IMR-90 (cell line): Measurements from ENCODE around the gene NUBPL. TPM values are rescaled to one million over a fixed set of nuclear protein-coding genes. Genes with fewer than 3 reads are reported as not detected.

ENCODE experiments used
- ATAC-seq: fragments of 200-7000 bp; cut with Tn5 transposase; 2 replicates; pipeline ENCODE4 v1.9.1; 2020; ENCODE audit warnings: low read depth, mild to moderate bottlenecking, moderate library complexity
- BruUV-seq: library from RNA; stranded (reverse); fragments of 400-500 nt; replicated peaks from 2 replicates; lab custom pipeline; 2021; lab: Mats Ljungman, UMichigan
- CTCF ChIA-PET: fragments of 300-600 bp; formaldehyde crosslinking; extraction: SDS; loops from one replicate; lab custom pipeline; 2021; ENCODE audit warnings: antibody characterized with exemption; lab: Yijun Ruan, JAX
- POLR2A ChIA-PET: fragments of 300-600 bp; sonication (Branson Sonifier 250); formaldehyde crosslinking; loops from one replicate; lab custom pipeline; 2022; ENCODE audit warnings: antibody characterized with exemption; ENCODE audit not compliant: unreplicated experiment; lab: Charles Lee
- DNase-seq: peaks from one replicate; pipeline ENCODE4 v3.0.0; 2013
- H2AFZ ChIP-seq: replicated peaks from 2 replicates; pipeline ENCODE3; 2013; ENCODE audit warnings: low read length, mild to moderate bottlenecking; ENCODE audit not compliant: poor library complexity
- H2AK5ac ChIP-seq: 2 replicates; pipeline ENCODE4 v1.6.1; 2013; ENCODE audit warnings: low read depth, low read length, inconsistent platforms
- H2AK9ac ChIP-seq: replicated peaks from 2 replicates; pipeline ENCODE3; 2013; ENCODE audit warnings: mild to moderate bottlenecking, low read depth, low read length, moderate library complexity; ENCODE audit not compliant: poor library complexity
- H2BK120ac ChIP-seq: 2 replicates; pipeline ENCODE4 v1.6.1; 2013; ENCODE audit warnings: low read depth, low read length, inconsistent platforms
- H2BK15ac ChIP-seq: 3 replicates; pipeline ENCODE4 v1.6.1; 2013; ENCODE audit warnings: low read depth, low read length, inconsistent platforms
- H2BK20ac ChIP-seq: 2 replicates; pipeline ENCODE4 v1.6.1; 2013; ENCODE audit warnings: low read depth, mild to moderate bottlenecking, inconsistent platforms, low read length, moderate library complexity
- H2BK5ac ChIP-seq: 2 replicates; pipeline ENCODE4 v1.6.1; 2013; ENCODE audit warnings: mild to moderate bottlenecking, low read depth, low read length, inconsistent platforms; ENCODE audit not compliant: poor library complexity, severe bottlenecking
- H3K14ac ChIP-seq: replicated peaks from 2 replicates; pipeline ENCODE4 v1.6.1; 2013; ENCODE audit warnings: low read depth, low read length, inconsistent platforms
- H3K18ac ChIP-seq: 2 replicates; pipeline ENCODE4 v1.6.1; 2013; ENCODE audit warnings: low read depth, low read length, control low read depth
- H3K23ac ChIP-seq: 2 replicates; pipeline ENCODE4 v1.6.1; 2013; ENCODE audit warnings: low read depth, low read length, inconsistent platforms
- H3K27ac ChIP-seq: 2 replicates; pipeline ENCODE4 v1.5.1; 2013; ENCODE audit warnings: mild to moderate bottlenecking, control low read depth, low read length; ENCODE audit not compliant: insufficient read depth
- H3K27me3 ChIP-seq: 2 replicates; pipeline ENCODE4 v1.6.1; 2013; ENCODE audit warnings: low read length; ENCODE audit not compliant: control insufficient read depth, insufficient read depth
- H3K36me3 ChIP-seq: 2 replicates; pipeline ENCODE4 v1.6.1; 2013; ENCODE audit warnings: low read length, mixed read lengths; ENCODE audit not compliant: control insufficient read depth, insufficient read depth
- H3K4ac ChIP-seq: 2 replicates; pipeline ENCODE4 v1.6.1; 2013; ENCODE audit warnings: low read depth, low read length, inconsistent platforms
- H3K4me1 ChIP-seq: 2 replicates; pipeline ENCODE4 v1.6.1; 2013; ENCODE audit warnings: low read length, mixed read lengths; ENCODE audit not compliant: control insufficient read depth, insufficient read depth
- H3K4me2 ChIP-seq: 2 replicates; pipeline ENCODE4 v1.6.1; 2013; ENCODE audit warnings: low read depth, mild to moderate bottlenecking, control low read depth, low read length, moderate library complexity
- H3K4me3 ChIP-seq: 2 replicates; pipeline ENCODE4 v1.5.1; 2013; ENCODE audit warnings: low read depth, mild to moderate bottlenecking, control low read depth, low read length, moderate library complexity; ENCODE audit not compliant: insufficient read depth
- H3K56ac ChIP-seq: 2 replicates; pipeline ENCODE4 v1.6.1; 2013; ENCODE audit warnings: low read length, inconsistent platforms; ENCODE audit not compliant: insufficient read depth; ENCODE audit errors: extremely low read depth
- H3K79me1 ChIP-seq, 2 experiments: 2 replicates each; pipeline ENCODE4 v1.6.1; 2013; ENCODE audit warnings: low read length in 2 of 2, inconsistent platforms in 1 of 2, low read depth in 1 of 2
- H3K9ac ChIP-seq: 2 replicates; pipeline ENCODE4 v1.6.1; 2013; ENCODE audit warnings: low read depth, low read length, control low read depth
- H3K9me1 ChIP-seq: 2 replicates; pipeline ENCODE4 v1.6.1; 2013; ENCODE audit warnings: low read length, inconsistent platforms; ENCODE audit not compliant: insufficient read depth
- H3K9me3 ChIP-seq: 2 replicates; pipeline ENCODE4 v1.6.1; 2013; ENCODE audit warnings: low read length; ENCODE audit not compliant: control insufficient read depth, insufficient read depth
- H4K20me1 ChIP-seq: 2 replicates; pipeline ENCODE4 v1.6.1; 2013; ENCODE audit warnings: low read length, inconsistent platforms; ENCODE audit not compliant: insufficient read depth
- H4K5ac ChIP-seq: 2 replicates; pipeline ENCODE4 v1.6.1; 2013; ENCODE audit warnings: mild to moderate bottlenecking, low read depth, low read length, control low read depth
- H4K8ac ChIP-seq, 2 experiments: 2 replicates each; pipeline ENCODE4 v1.6.1; 2013; ENCODE audit warnings: low read depth in 2 of 2, low read length in 2 of 2, control low read depth in 1 of 2, inconsistent platforms in 1 of 2
- H4K91ac ChIP-seq: 2 replicates; pipeline ENCODE4 v1.6.1; 2013; ENCODE audit warnings: low read depth, low read length, inconsistent platforms; ENCODE audit not compliant: insufficient read depth
- BHLHE40 ChIP-seq: fragments of 150-350 bp; IDR thresholded peaks from 2 replicates; pipeline ENCODE4 v1.6.1; 2016; ENCODE audit warnings: mild to moderate bottlenecking, low read depth, low read length
- CEBPB ChIP-seq: IDR thresholded peaks from 2 replicates; pipeline ENCODE4 v1.6.1; 2012; ENCODE audit warnings: low read depth, low read length, improper control_type of control experiment
- CHD1 ChIP-seq: IDR thresholded peaks from 2 replicates; pipeline ENCODE4 v1.6.1; 2012; ENCODE audit warnings: low read depth, low read length, improper control_type of control experiment
- FOS ChIP-seq: fragments of 150-350 bp; IDR thresholded peaks from 2 replicates; pipeline ENCODE4 v1.6.1; 2016; ENCODE audit warnings: low read depth, low read length
- MAFK ChIP-seq: IDR thresholded peaks from 2 replicates; pipeline ENCODE4 v1.6.1; 2012; ENCODE audit warnings: low read depth, low read length, improper control_type of control experiment
- NFE2L2 ChIP-seq: fragments of 150-350 bp; IDR thresholded peaks from 2 replicates; pipeline ENCODE4 v1.6.1; 2016; ENCODE audit warnings: low read depth, mild to moderate bottlenecking, low read length
- RAD21 ChIP-seq: IDR thresholded peaks from 2 replicates; pipeline ENCODE4 v1.6.1; 2012; ENCODE audit warnings: low read length, improper control_type of control experiment
- RCOR1 ChIP-seq: IDR thresholded peaks from 2 replicates; pipeline ENCODE4 v1.6.1; 2012; ENCODE audit warnings: mild to moderate bottlenecking, low read length, improper control_type of control experiment; ENCODE audit not compliant: insufficient replicate concordance
- RFX5 ChIP-seq: IDR thresholded peaks from 2 replicates; pipeline ENCODE4 v1.8.0; 2012; ENCODE audit warnings: low read depth, mild to moderate bottlenecking, low read length, moderate library complexity
- WGBS, 2 experiments: methylation state at CpG; one replicate each; pipeline versions ENCODE4 v1.1.5 to v1.1.7; 2013; ENCODE audit warnings: missing lambda C conversion rate in 2 of 2; ENCODE audit not compliant: insufficient read length in 1 of 2; ENCODE audit errors: extremely low coverage in 2 of 2; 5-methylcytosine and 5-hydroxymethylcytosine counted together
- dilution Hi-C: fragments of 300-500 bp; cut with HindIII; formaldehyde crosslinking; loops from one replicate; pipeline ENCODE4 v1.14.3; 2018; ENCODE audit warnings: low sequenced_read_pairs; ENCODE audit not compliant: unreplicated experiment
- in situ Hi-C: fragments of 300-500 bp; cut with MboI; formaldehyde crosslinking; loops from 3 replicates; pipeline ENCODE4 v1.14.3; 2019; ENCODE audit warnings: low sequenced_read_pairs, inconsistent platforms, mixed read lengths
- intact Hi-C: fragments of 100-400 bp; cut with micrococcal nuclease; formaldehyde crosslinking; loops from 2 replicates; pipeline ENCODE4 v1.10.0; 2022
- polyA plus RNA-seq, 3 experiments: library from polyadenylated mRNA; depleted of rRNA; stranded (reverse); fragments of >200 nt; gene quantifications; 2 replicates each; pipeline ENCODE4 v1.2.3, GENCODE V29; 2012; ENCODE audit warnings: low replicate concordance in 1 of 3
- total RNA-seq: library from RNA; depleted of rRNA; stranded (reverse); fragments of >200 nt; gene quantifications from 2 replicates; pipeline ENCODE4 v1.2.3, GENCODE V29; 2012

The NUBPL gene
- total and polyA plus RNA-seq, 2 of the 4 experiments (the other 2 are of a cell fraction): 5.4 to 11.5 TPM

GRCh38 chr14:31902002-31902401 lies 340.8 kb downstream of the NUBPL start:
- no peak overlapping the region for H3K4me3 ChIP-seq
- no peaks in the 10 kb centered on the region for H3K79me1 ChIP-seq
- no peaks in the 10 kb centered on the region for H3K27me3 ChIP-seq
- dilution Hi-C loops: no loop called here
- intact Hi-C loops: no loop called here
- H4K8ac ChIP-seq: no peak overlapping the region
- H4K5ac ChIP-seq: no peak overlapping the region
- no peak for ATAC-seq
- in situ Hi-C loops: no loop called here
- H3K4me1 ChIP-seq: no peaks in the 10 kb centered on the region
- no peak overlapping the region for H3K27ac ChIP-seq
- H3K9me3 ChIP-seq: no peaks in the 10 kb centered on the region
- no peak overlapping the region for H3K9ac ChIP-seq
- H3K36me3 ChIP-seq: no peaks in the 10 kb centered on the region
- no TSS peak for BruUV-seq
- H3K4ac ChIP-seq: no peak overlapping the region
- CTCF ChIA-PET: no interaction called here
- H4K20me1 ChIP-seq: no peaks in the 10 kb centered on the region
- H4K91ac ChIP-seq: no peak overlapping the region
- H2BK15ac ChIP-seq: no peak overlapping the region
- no peak overlapping the region for H2AK9ac ChIP-seq
- H3K9me1 ChIP-seq: no peaks in the 10 kb centered on the region; the same call in 1 of the 2 replicates
- H3K4me2 ChIP-seq: no peak overlapping the region
- no peak overlapping the region for H3K14ac ChIP-seq
- H3K18ac ChIP-seq: no peak overlapping the region
- H2AFZ ChIP-seq: no peak overlapping the region
- H3K56ac ChIP-seq: no peak overlapping the region
- DNase-seq: no peak
- WGBS, 2 experiments: 85% methylated on average over 2 of the region's 2 CpGs; no CpG with 5 or more reads in 1 of the 2 experiments
- no peak overlapping the region for H3K23ac ChIP-seq
- no peak overlapping the region for H2AK5ac ChIP-seq
- TF ChIP-seq RAD21: no peak
- TF ChIP-seq CHD1: no peak
- no peak for TF ChIP-seq MAFK
- no peak for TF ChIP-seq CEBPB
- no peak for TF ChIP-seq BHLHE40
- TF ChIP-seq RCOR1: no peak
- TF ChIP-seq NFE2L2: no peak
- TF ChIP-seq FOS: no peak
- TF ChIP-seq RFX5: no peak
- H2BK120ac ChIP-seq: no peak overlapping the region
- no peak overlapping the region for H2BK20ac ChIP-seq
- H2BK5ac ChIP-seq: no peak overlapping the region
- POLR2A ChIA-PET: no interaction called here
